ENCODE data around the gene KPNA4. TPM values are rescaled to one million over a fixed set of nuclear protein-coding genes. Genes with fewer than 3 reads are reported as not detected.
"Not testable (repeated sequence)": the region's sequence is repeated elsewhere in the genome, so short reads cannot be mapped to it uniquely, and the experiment has no call there.

The KPNA4 gene
- total and polyA plus RNA-seq, 2 experiments from 2014 or later = 17.4 to 33.1 TPM

GRCh38 chr3:160532371-160532770 lies 33.0 kb downstream of the KPNA4 start:
- Histone ChIP-seq H3K4me2 (ENCODE audit: unreplicated experiment) (no peak overlapping the region), H3F3A (ENCODE audit: insufficient read depth) (peaks cover 6% of the 10 kb centered on the region; the same call in 1 of the 2 replicates), H3K79me2 (ENCODE audit: insufficient read depth) (peaks cover 92% of the 10 kb centered on the region), H3K9me3 (ENCODE audit: low read depth) (no peaks in the 10 kb centered on the region), H3K27me3 (replicated peaks; ENCODE audit: insufficient read depth) (no peaks in the 10 kb centered on the region), H3K9me2 (ENCODE audit: insufficient read depth) (no peaks in the 10 kb centered on the region), H2AFZ (no peak overlapping the region), H3K9ac (no peak overlapping the region), H3K27ac (no peak overlapping the region), H4K20me1 (ENCODE audit: insufficient read depth) (0 out of 2 replicates have a peak, but pooled peaks cover 4% of the 10 kb centered on the region), H3K36me3 (ENCODE audit: low read depth) (peaks cover 58% of the 10 kb centered on the region), H3K4me3 (no peak overlapping the region), H3K4me1 (ENCODE audit: insufficient read depth) (no peaks in the 10 kb centered on the region)
- DNase-seq = no peak
- in situ Hi-C loops (cut with MboI) = no loop called here
- TF ChIP-seq EZH2phosphoT487 (IDR thresholded peaks at IDR 0.05; ENCODE audit: insufficient read depth, low read depth) = no peak
- no peak for TF ChIP-seq EZH2 (IDR thresholded peaks at IDR 0.05; ENCODE audit: insufficient read depth, poor library complexity, severe bottlenecking)

GRCh38 chr3:160531311-160531710 lies 34.1 kb downstream of the KPNA4 start:
- Histone ChIP-seq H3K4me3 (no peak overlapping the region), H3K4me1 (ENCODE audit: insufficient read depth) (no peaks in the 10 kb centered on the region), H3F3A (ENCODE audit: insufficient read depth) (peaks cover 9% of the 10 kb centered on the region; the same call in 1 of the 2 replicates), H4K20me1 (ENCODE audit: insufficient read depth) (no peaks in the 10 kb centered on the region), H3K36me3 (ENCODE audit: low read depth) (peaks cover 69% of the 10 kb centered on the region), H3K9me3 (ENCODE audit: low read depth) (no peaks in the 10 kb centered on the region), H3K9ac (no peak overlapping the region), H3K79me2 (ENCODE audit: insufficient read depth) (peaks cover 91% of the 10 kb centered on the region), H3K27ac (no peak overlapping the region), H3K9me2 (ENCODE audit: insufficient read depth) (no peaks in the 10 kb centered on the region), H2AFZ (no peak overlapping the region), H3K4me2 (ENCODE audit: unreplicated experiment) (no peak overlapping the region), H3K27me3 (replicated peaks; ENCODE audit: insufficient read depth) (no peaks in the 10 kb centered on the region)
- in situ Hi-C loops (cut with MboI) = no loop called here
- TF ChIP-seq EZH2 (IDR thresholded peaks at IDR 0.05; ENCODE audit: insufficient read depth, poor library complexity, severe bottlenecking) = no peak
- TF ChIP-seq EZH2phosphoT487 (IDR thresholded peaks at IDR 0.05; ENCODE audit: insufficient read depth, low read depth) = no peak
- 97 to 98% methylated on average over 1 of the region's 1 CpG for WGBS, 2 experiments (ENCODE audit: low coverage in 1 of 2, low lambda C conversion rate in 2 of 2, missing lambda C conversion rate in 2 of 2)
- DNase-seq = no peak

- peaks cover 80% of the 10 kb centered on the region for H3K36me3 ChIP-seq (ENCODE audit: low read depth)
- WGBS, 2 experiments (ENCODE audit: low coverage in 1 of 2, low lambda C conversion rate in 2 of 2, missing lambda C conversion rate in 2 of 2) = 59 to 63% methylated on average over 2 of the region's 2 CpGs
- in situ Hi-C loops (cut with MboI) = not testable (repeated sequence)
These were observed 49.0 kb downstream of the KPNA4 start for GRCh38 chr3:160516391-160516790.

GRCh38 chr3:160501325-160501724 lies 64.0 kb downstream of the KPNA4 start:
- Histone ChIP-seq H3K36me3 (ENCODE audit: low read depth) (peaks cover 67% of the 10 kb centered on the region), H3K4me1 (ENCODE audit: insufficient read depth) (no peaks in the 10 kb centered on the region), H3K27ac (no peak overlapping the region), H3K9me2 (ENCODE audit: insufficient read depth) (no peaks in the 10 kb centered on the region), H3K27me3 (replicated peaks; ENCODE audit: insufficient read depth) (no peaks in the 10 kb centered on the region), H3K4me2 (ENCODE audit: unreplicated experiment) (no peak overlapping the region), H3K9ac (no peak overlapping the region), H3F3A (ENCODE audit: insufficient read depth) (peaks cover 14% of the 10 kb centered on the region), H3K79me2 (ENCODE audit: insufficient read depth) (no peaks in the 10 kb centered on the region; the same call in 1 of the 2 replicates), H3K4me3 (no peak overlapping the region), H4K20me1 (ENCODE audit: insufficient read depth) (no peaks in the 10 kb centered on the region), H2AFZ (no peak overlapping the region), H3K9me3 (ENCODE audit: low read depth) (no peaks in the 10 kb centered on the region)
- in situ Hi-C loops (cut with MboI) = no loop called here
- no peak for DNase-seq
- no peak for TF ChIP-seq EZH2 (IDR thresholded peaks at IDR 0.05; ENCODE audit: insufficient read depth, poor library complexity, severe bottlenecking)
- TF ChIP-seq EZH2phosphoT487 (IDR thresholded peaks at IDR 0.05; ENCODE audit: insufficient read depth, low read depth) = no peak
- WGBS, 2 experiments (ENCODE audit: low coverage in 1 of 2, low lambda C conversion rate in 2 of 2, missing lambda C conversion rate in 2 of 2) = 94 to 98% methylated on average over 3 of the region's 3 CpGs

More at GRCh38 chr3:160516391-160516790, 49.0 kb downstream of the KPNA4 start:
- Histone ChIP-seq H3F3A (ENCODE audit: insufficient read depth) (peaks cover 21% of the 10 kb centered on the region), H3K79me2 (ENCODE audit: insufficient read depth) (peaks cover 74% of the 10 kb centered on the region)
- H3K9me3 ChIP-seq (ENCODE audit: low read depth); H4K20me1 ChIP-seq (ENCODE audit: insufficient read depth); H3K27ac ChIP-seq; DNase-seq; H3K4me1 ChIP-seq (ENCODE audit: insufficient read depth); H2AFZ ChIP-seq; H3K4me3 ChIP-seq; H3K9me2 ChIP-seq (ENCODE audit: insufficient read depth); H3K27me3 ChIP-seq (replicated peaks; ENCODE audit: insufficient read depth); H3K9ac ChIP-seq; H3K4me2 ChIP-seq (ENCODE audit: unreplicated experiment): not testable (repeated sequence)

GRCh38 chr3:160498202-160498601 lies 67.2 kb downstream of the KPNA4 start:
- no peak for DNase-seq
- no peak overlapping the region for H3K27ac ChIP-seq
- H3K9me2 ChIP-seq (ENCODE audit: insufficient read depth) = no peaks in the 10 kb centered on the region
- no peaks in the 10 kb centered on the region for H3K27me3 ChIP-seq (replicated peaks; ENCODE audit: insufficient read depth)
- H3F3A ChIP-seq (ENCODE audit: insufficient read depth) = peaks cover 31% of the 10 kb centered on the region
- in situ Hi-C loops (cut with MboI) = no loop called here
- H3K9ac ChIP-seq = no peak overlapping the region
- H3K4me3 ChIP-seq = no peak overlapping the region
- no peak overlapping the region for H2AFZ ChIP-seq
- no peak for TF ChIP-seq EZH2 (IDR thresholded peaks at IDR 0.05; ENCODE audit: insufficient read depth, poor library complexity, severe bottlenecking)
- TF ChIP-seq EZH2phosphoT487 (IDR thresholded peaks at IDR 0.05; ENCODE audit: insufficient read depth, low read depth) = no peak
- no peaks in the 10 kb centered on the region for H3K79me2 ChIP-seq (ENCODE audit: insufficient read depth)
- no peak overlapping the region for H3K4me2 ChIP-seq (ENCODE audit: unreplicated experiment)
- H3K9me3 ChIP-seq (ENCODE audit: low read depth) = no peaks in the 10 kb centered on the region
- H4K20me1 ChIP-seq (ENCODE audit: insufficient read depth) = no peaks in the 10 kb centered on the region
- WGBS, 2 experiments (ENCODE audit: low coverage in 1 of 2, low lambda C conversion rate in 2 of 2, missing lambda C conversion rate in 2 of 2) = 100% methylated on average over 1 of the region's 1 CpG
- no peaks in the 10 kb centered on the region for H3K4me1 ChIP-seq (ENCODE audit: insufficient read depth)
- peaks cover 43% of the 10 kb centered on the region for H3K36me3 ChIP-seq (ENCODE audit: low read depth)

All from GM23248 (cell line).